ENCODE data around the gene PRKCZ. TPM values are rescaled to one million over a fixed set of nuclear protein-coding genes. Genes with fewer than 3 reads are reported as not detected.

The PRKCZ gene
- total RNA-seq, 1 experiment from 2014 or later = 56.8 TPM

DNA sequence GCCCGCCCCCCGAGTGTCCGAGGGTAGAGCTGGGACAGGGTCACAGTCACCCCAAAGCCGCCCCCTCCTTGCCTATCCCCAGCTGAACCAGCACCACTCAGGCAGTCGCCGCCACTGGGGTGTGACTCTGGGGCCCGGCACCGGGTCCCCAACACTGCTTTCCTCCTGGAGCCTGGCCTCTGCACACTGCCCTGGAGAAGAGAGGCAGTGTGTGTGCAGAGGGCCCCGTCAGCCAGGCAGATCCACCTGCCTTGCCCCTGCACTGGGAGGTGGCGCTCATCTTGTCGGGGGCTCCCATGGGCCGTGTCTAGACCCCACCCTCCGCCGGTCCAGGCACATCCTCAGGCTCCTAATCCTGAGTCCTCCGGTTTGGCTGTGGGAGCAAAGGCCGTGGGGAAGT, 128.7 kb downstream of the PRKCZ start:
- H3F3A ChIP-seq (ENCODE audit: low read length, unreplicated experiment) = no peaks in the 10 kb centered on the region
- no peaks in the 10 kb centered on the region for H3K79me2 ChIP-seq (ENCODE audit: low read length)
- no TSS peak for BruUV-seq (replicated peaks)
- H3K4me3 ChIP-seq (ENCODE audit: low read length) = no peak overlapping the region
- POLR2A ChIA-PET (ENCODE audit: unreplicated experiment) = no interaction called here
- H3K4me1 ChIP-seq (ENCODE audit: insufficient read depth, low read length) = peaks cover 12% of the 10 kb centered on the region
- H3K27me3 ChIP-seq (ENCODE audit: low read length) = no peaks in the 10 kb centered on the region
- intact Hi-C loops (cut with micrococcal nuclease) = no loop called here
- H3K9me2 ChIP-seq (replicated peaks; ENCODE audit: low read length) = no peaks in the 10 kb centered on the region
- no peak for DNase-seq
- peak overlapping the region; percentile 80; the same call in 1 of the 2 replicates for H3K27ac ChIP-seq (ENCODE audit: low read length)
- no peak overlapping the region for H3K4me2 ChIP-seq (ENCODE audit: low read length)
- CTCF ChIA-PET = no interaction called here
- no peaks in the 10 kb centered on the region for H3K9me3 ChIP-seq (ENCODE audit: low read length)
- H2AFZ ChIP-seq (ENCODE audit: low read length) = no peak overlapping the region
- TF ChIP-seq EZH2phosphoT487 (IDR thresholded peaks at IDR 0.05; ENCODE audit: borderline replicate concordance, low read length) (no peak), EZH2 (IDR thresholded peaks at IDR 0.05; ENCODE audit: low read length, unreplicated experiment) (no peak)
- TF ChIP-seq, protein P1, sequence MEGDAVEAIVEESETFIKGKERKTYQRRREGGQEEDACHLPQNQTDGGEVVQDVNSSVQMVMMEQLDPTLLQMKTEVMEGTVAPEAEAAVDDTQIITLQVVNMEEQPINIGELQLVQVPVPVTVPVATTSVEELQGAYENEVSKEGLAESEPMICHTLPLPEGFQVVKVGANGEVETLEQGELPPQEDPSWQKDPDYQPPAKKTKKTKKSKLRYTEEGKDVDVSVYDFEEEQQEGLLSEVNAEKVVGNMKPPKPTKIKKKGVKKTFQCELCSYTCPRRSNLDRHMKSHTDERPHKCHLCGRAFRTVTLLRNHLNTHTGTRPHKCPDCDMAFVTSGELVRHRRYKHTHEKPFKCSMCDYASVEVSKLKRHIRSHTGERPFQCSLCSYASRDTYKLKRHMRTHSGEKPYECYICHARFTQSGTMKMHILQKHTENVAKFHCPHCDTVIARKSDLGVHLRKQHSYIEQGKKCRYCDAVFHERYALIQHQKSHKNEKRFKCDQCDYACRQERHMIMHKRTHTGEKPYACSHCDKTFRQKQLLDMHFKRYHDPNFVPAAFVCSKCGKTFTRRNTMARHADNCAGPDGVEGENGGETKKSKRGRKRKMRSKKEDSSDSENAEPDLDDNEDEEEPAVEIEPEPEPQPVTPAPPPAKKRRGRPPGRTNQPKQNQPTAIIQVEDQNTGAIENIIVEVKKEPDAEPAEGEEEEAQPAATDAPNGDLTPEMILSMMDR (conservative IDR thresholded peaks at IDR 0.05; ENCODE audit: low read depth, low read length) = no peak
- no peaks in the 10 kb centered on the region for H4K20me1 ChIP-seq (ENCODE audit: low read length)
- H3K36me3 ChIP-seq (ENCODE audit: low read depth, low read length) = no peaks in the 10 kb centered on the region
- H3K9ac ChIP-seq (ENCODE audit: low read length) = no peak overlapping the region
- ATAC-seq = no peak

GRCh38 chr1:2179283-2180013, 129.2 kb downstream of the PRKCZ start:
- ATAC-seq (0 out of 2 replicates have a peak, but pooled peaks have one; percentile 7), DNase-seq (no peak)
- Histone ChIP-seq H2AFZ (ENCODE audit: low read length) (no peak overlapping the region), H3K79me2 (ENCODE audit: low read length) (no peaks in the 10 kb centered on the region), H3K27ac (ENCODE audit: low read length) (peak overlapping the region; percentile 80), H3K36me3 (ENCODE audit: low read depth, low read length) (no peaks in the 10 kb centered on the region), H3K9ac (ENCODE audit: low read length) (peak overlapping the region; percentile 26), H3K4me3 (ENCODE audit: low read length) (no peak overlapping the region), H3K4me2 (ENCODE audit: low read length) (no peak overlapping the region), H3K9me3 (ENCODE audit: low read length) (no peaks in the 10 kb centered on the region), H3K27me3 (ENCODE audit: low read length) (no peaks in the 10 kb centered on the region), H3K9me2 (replicated peaks; ENCODE audit: low read length) (no peaks in the 10 kb centered on the region), H3F3A (ENCODE audit: low read length, unreplicated experiment) (no peaks in the 10 kb centered on the region), H3K4me1 (ENCODE audit: insufficient read depth, low read length) (peaks cover 12% of the 10 kb centered on the region), H4K20me1 (ENCODE audit: low read length) (no peaks in the 10 kb centered on the region)
- POLR2A ChIA-PET (ENCODE audit: unreplicated experiment) = no interaction called here
- no TSS peak for BruUV-seq (replicated peaks)
- CTCF ChIA-PET = no interaction called here
- intact Hi-C loops (cut with micrococcal nuclease) = no loop called here
- no peak for TF ChIP-seq EZH2 (IDR thresholded peaks at IDR 0.05; ENCODE audit: low read length, unreplicated experiment)
- no peak for TF ChIP-seq EZH2phosphoT487 (IDR thresholded peaks at IDR 0.05; ENCODE audit: borderline replicate concordance, low read length)
- TF ChIP-seq, protein P1 (conservative IDR thresholded peaks at IDR 0.05; ENCODE audit: low read depth, low read length) = no peak

Data from PC-3 (cell line).